COR-L47 (cell line): Measurements from ENCODE around the gene VPS51.
"Not testable (repeated sequence)": the region's sequence is repeated elsewhere in the genome, so short reads cannot be mapped to it uniquely, and the experiment has no call there.

Experiments
- DNase-seq: peaks from one replicate; lab custom pipeline; 2025; lab: John Stamatoyannopoulos, UW

The VPS51 gene

DNA sequence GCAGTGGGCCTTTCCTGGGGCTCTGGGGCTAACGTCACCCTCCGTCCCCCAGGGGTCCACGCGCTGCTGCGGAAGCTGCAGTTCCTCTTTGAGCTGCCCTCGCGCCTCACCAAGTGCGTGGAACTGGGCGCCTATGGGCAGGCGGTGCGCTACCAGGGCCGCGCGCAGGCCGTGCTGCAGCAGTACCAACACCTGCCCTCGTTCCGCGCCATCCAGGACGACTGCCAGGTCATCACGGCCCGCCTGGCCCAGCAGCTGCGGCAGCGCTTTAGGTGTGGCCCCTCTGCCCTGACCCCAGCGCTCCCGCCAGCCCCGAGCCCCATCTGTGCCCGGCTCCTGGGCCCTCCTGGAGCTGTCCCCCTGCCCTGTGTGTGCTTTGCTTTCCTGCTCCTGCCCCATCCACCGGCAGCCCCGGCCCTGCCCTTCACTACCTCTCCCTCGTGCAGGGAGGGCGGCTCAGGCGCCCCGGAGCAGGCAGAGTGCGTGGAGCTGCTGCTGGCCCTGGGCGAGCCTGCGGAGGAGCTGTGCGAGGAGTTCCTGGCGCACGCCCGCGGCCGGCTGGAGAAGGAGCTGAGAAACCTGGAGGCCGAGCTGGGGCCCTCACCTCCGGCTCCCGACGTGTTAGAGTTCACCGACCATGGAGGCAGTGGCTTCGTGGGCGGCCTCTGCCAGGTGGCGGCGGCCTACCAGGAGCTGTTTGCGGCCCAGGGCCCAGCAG is 11.9 kb downstream of the VPS51 start:
- no peak for DNase-seq

DNA sequence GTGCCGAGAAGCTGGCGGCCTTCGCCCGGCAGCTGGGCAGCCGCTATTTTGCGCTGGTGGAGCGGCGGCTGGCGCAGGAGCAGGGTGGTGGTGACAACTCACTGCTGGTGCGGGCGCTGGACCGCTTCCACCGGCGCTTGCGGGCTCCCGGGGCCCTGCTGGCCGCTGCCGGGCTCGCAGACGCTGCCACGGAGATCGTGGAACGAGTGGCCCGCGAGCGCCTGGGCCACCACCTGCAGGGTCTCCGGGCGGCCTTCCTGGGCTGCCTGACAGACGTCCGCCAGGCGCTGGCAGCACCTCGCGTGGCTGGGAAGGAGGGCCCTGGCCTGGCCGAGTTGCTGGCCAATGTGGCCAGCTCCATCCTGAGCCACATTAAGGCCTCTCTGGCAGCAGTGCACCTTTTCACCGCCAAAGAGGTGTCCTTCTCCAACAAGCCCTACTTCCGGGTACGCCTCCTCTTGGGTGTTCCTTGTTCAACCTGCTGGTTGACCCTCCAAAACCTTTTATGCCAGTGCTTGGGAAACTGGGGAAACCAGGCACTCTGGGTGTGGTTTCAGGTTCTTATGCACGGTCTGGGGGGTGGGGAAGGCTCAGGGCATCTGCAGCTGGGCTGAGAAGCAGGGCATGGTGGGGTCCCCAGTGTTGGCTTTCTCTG is 12.6 kb downstream of the VPS51 start:
- DNase-seq, result no peak

DNA sequence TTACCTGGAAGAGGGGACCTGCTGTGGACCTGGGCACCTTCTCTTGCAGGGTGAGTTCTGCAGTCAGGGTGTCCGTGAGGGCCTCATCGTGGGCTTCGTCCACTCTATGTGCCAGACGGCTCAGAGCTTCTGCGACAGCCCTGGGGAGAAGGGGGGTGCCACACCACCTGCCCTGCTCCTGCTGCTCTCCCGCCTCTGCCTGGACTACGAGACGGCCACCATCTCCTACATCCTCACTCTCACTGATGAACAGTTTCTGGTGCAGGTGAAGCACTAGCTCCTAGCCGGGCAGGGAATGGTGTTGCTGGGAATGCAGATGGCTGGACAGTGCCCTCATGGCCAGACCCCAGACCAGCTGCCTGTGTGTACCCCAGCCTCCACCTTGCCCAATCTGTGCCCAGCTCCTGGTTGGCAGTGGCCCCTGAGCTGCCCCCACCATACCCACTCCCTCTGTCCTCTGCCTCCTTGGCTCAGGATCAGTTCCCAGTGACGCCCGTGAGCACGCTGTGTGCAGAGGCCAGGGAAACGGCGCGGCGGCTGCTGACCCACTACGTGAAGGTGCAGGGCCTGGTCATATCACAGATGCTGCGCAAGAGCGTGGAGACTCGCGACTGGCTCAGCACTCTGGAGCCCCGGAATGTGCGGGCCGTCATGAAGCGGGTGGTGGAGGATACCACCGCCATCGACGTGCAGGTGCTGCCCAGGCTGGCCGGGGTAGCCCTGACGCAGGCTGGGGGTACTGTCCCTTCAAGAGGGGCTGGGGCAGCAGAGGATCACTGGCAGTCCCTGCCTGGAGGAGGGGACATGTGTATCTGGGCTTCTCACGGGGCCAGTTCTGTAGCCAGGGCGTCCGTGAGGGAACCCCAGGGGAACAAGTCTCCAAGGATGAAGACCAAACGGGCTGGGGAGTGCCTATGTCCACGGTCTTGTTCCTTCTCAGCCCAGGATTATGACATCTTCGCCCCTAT is 13.5 kb downstream of the VPS51 start:
- DNase-seq, result no peak

DNA sequence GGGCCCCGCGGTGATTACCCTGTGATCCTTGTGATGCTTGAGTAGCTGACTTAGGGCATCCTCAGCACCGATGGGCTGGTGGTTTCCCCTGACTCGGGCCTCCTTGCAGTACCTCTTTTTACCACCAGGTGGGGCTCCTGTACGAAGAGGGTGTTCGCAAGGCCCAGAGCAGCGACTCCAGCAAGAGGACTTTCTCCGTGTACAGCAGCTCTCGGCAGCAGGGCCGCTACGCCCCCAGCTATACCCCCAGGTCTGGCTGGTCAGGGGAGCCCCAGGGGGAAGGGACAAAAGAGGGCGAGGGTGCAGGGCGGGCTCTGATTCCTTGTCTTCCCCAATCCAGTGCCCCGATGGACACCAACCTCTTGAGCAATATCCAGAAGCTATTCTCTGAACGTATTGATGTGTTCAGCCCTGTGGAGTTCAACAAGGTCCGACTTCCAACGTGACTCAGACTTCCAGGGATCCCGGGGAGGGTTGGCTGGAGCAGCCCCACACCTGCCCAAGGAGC is 14.4 kb downstream of the VPS51 start:
- DNase-seq, result peak; percentile 72

DNA sequence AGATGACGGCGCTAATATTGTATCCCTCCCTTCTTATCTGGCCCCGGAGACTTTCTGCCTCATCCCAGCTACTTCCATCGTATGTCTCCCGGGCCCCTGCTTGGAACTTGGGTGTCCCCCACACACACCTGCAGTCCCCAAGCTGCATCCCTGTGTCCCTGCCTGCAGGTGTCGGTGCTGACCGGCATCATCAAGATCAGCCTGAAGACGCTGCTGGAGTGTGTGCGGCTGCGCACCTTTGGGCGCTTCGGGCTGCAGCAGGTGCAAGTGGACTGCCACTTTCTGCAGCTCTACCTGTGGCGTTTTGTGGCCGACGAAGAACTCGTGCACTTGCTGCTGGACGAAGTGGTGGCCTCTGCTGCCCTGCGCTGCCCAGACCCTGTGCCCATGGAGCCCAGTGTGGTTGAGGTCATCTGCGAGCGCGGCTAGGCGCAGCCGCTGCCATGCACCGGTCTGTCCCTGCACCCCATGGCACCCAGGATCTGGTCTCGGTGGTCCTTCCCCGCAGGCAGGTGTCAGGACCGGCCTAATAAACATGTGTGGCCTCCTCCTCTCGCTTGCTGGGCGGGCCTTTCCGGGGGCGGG is 15.2 kb downstream of the VPS51 start:
- DNase-seq, result no peak

DNA sequence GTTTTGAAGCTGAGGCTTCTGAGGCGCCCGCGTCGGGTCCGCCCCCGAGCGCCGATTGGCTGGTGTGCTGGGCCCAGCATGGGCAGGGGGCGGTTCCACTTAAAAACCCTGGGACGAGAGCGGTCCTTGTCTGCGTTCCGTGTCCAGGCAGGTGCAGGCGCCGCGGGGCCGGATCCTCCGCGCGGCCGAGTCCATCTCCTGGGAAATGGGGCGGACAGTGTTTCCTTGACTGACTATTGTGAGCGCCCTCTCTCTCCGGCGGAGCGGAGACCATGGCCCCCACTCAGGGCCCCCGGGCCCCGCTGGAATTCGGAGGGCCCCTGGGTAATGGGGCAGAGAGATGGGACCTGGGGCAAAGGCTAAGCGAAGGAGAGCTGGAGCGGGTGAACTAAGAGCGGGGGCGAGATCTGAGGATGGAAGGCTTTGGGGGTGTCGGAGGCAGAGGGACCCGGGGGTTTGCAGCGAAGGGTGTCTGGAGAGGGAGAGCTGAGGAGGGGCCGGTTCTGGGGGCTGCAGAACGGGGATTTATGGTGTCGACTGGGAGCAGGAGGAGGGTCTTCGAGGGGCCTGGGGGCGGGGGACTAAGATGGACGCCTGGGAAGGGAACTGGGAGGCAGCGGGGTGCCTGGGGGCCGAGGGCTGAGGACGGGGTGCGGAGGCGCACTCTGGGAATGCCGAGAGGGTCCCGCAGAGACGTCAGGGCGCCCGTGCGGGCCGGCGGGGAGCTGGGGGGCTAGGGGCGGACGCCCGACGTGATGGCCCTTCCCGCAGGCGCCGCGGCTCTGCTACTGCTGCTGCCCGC is 15.9 kb downstream of the VPS51 start, which contains the start of gene TM7SF2:
TM7SF2 (plus strand) TSS at position 129 of the 802 bp plus-strand sequence; CDS start at position 273, 144 bp downstream.
- DNase-seq, result peak; percentile 98

DNA sequence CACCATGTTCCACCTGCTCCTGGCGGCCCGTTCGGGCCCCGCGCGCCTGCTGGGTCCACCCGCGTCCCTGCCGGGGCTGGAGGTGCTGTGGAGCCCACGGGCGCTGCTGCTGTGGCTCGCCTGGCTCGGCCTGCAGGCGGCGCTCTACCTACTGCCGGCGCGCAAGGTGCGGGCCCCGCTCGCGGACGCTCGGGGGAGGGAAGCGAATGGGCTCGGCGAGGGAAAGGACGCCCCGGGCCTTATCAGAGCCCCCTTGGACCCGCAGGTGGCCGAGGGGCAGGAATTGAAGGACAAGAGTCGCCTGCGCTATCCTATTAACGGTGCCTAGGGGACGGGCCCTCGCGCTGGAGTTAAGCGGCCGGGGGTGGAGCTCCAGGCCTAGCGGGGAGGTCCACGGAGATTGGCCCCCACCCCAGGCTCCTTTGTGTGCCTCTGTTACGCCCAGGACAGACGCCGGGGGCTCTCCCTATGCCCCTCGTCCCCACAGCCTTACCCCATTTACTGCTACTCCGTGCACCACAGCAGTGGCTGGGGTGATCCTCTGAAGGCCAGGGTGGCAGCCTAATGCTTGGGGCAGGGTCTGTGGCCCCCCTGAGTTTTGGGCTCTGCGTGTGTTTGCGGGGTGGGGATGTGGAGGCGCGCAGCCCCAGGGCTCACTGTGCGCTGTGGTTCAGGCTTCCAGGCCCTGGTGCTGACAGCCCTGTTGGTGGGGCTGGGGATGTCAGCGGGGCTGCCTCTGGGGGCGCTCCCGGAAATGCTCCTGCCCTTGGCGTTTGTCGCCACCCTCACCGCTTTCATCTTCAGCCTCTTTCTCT is 16.7 kb downstream of the VPS51 start:
- DNase-seq, result peak; percentile 63

DNA sequence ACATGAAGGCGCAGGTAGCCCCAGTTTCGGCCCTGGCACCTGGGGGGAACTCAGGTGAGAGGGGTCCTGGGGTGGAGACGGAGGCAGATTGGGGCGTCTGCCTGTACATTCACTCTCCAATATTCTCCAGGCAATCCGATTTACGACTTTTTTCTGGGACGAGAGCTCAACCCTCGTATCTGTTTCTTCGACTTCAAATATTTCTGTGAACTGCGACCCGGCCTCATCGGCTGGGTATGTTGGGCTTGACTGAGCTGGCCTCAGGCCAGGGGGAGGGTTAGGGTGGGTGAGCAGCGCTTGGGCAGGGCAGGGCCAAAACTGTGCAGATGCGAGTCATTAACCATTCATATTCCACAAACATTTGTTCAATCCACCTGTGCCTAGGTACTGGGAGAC is 17.3 kb downstream of the VPS51 start:
- DNase-seq, result no peak

DNA sequence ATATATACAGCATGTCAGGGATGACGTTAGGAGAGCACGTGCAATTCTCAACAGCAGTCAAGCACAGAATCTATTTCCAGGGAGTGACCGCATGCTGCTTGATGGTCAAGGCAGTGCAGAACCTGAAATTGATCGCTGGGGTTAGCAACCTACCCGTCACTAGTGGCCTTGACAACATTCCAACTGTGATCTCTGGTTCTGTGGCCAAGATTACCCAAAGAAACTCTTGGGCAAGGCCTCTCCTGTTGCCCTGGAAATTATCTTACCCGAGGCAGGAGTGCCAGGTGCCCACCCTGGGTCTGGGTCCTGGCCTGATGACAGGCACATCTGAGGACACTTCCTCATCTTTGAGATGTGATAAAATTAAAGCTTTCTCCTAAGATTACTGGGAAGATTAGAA is 17.8 kb downstream of the VPS51 start:
- DNase-seq, result no peak

DNA sequence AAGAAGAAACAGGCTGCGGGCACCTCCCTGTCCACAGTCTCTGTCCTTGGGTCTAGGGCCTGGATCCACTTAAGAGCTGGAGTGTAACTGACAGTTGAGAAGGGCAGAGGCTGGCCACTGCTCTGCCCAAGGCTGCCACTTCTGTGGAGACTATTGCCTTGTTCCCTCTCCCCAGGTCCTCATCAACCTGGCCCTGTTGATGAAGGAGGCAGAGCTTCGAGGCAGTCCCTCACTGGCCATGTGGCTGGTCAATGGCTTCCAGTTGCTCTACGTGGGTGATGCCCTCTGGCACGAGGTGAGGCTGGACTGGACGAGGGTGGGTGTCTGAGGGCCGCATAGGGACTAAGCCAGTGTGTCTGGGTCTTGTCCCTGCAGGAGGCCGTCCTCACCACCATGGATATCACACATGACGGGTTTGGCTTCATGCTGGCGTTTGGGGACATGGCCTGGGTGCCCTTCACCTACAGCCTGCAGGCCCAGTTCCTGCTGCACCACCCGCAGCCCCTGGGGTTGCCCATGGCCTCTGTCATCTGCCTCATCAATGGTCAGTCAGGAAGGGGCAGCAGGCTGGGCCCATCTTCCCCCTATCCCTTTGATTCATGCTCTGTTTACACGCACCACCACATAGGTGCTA is 18.6 kb downstream of the VPS51 start:
- DNase-seq, result no peak

DNA sequence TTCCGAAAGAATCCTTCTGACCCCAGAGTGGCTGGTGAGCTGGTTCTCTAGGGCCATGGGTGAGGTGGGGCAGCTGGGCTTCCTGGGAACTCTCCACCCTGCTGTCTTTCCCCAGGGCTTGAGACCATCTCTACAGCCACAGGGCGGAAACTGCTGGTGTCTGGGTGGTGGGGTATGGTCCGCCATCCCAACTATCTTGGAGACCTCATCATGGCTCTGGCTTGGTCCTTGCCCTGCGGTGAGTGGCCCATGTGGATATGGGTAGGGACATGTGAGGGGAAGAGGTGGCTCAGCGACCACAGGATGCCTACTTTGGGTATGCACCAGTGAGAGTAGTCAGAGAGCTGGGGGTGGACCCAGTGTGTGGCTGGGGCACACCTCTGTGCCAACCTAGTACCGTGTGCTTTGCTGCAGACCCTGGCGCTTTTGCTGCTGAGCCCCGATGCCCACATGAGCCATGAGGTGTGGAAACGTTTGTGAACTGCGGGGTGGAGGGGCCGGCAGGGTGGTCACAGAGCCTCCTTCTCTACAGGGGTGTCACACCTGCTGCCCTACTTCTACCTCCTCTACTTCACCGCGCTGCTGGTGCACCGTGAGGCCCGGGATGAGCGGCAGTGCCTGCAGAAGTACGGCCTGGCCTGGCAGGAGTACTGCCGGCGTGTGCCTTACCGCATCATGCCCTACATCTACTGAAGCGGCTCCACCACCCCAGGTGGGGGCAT is 19.5 kb downstream of the VPS51 start:
- no peak for DNase-seq

DNA sequence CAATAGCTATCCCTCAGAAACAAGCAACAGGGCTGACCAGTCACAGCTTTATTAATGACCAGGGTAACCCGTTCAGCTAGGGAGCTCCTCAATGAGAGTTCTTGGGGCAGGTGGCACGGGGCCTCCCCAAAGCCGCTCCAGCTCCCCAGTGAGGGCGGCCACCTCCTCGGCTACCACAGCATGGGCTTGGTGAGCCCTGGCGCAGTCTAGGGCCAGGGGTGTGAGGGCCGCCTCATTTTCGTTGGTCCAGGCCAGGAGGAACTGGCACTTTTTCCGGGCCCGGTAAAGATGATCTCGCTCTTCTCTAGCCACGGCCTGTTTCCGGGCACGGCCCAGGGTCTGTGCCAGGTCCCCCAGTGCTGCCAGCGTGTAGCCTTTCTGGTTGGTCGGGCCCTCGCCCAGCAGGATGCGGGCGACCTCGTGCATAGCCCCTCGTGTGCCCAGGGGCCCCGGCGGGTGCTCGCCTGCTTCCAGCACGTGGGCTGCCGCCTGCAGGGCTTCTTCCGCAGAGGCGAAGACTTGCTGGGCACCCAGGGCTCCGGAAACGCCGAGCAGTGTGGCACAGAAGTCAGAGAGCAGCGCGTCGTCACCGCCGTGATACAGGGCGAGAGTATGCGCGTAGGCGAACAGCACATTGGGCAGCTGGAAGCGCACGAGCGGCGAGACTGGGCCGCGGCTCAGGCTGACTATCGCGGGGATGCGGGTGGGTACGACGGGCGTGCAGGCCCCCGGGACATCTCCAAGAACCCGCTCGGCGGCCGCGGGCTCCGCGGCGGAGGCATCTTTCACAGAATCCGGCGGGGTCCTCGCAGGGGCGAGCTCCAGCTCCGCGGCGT is 20.6 kb downstream of the VPS51 start:
- DNase-seq, result peak; percentile 63

DNA sequence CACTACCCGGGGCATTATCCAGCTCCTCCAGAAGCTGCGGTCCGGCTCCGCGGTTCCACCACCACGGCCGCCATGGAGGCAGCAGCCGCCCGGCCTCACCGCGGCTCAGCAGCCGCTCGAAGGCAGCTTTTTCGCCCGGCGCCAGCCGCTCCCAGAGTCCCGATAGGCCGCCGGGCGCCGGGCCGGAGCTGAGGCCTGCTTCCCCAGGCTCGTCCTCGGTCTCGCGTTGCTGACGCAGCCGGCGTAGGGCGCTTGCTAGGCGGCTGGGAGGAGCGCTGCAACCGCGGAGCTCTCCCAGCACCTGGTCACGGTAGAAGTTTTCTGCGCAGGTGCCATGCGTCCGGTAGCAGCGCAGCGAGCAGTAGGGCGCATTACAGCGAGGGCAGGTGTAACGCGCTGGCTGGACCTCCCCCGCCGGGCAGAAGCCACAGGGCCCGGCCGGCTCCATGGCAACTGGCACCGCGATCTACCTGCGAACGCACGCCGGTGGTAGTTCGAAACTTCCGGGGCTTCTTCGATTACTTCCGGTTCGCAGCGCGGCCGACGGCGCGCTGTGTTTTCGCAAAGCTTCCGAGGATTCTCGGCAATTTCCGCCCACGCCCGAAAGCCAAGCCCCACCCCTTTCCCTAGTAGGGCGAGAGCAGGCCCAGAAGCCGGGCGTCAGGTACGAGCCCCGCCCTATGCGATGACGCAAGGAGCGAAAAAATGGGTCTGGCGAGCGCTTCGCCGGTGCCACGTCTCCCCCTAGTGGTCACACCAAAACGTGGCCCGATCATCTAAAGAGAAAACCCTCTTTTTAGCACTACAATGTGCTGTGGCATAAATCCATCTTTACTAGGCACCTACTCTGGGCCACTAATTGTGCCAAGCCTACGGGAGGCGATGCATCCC is 21.4 kb downstream of the VPS51 start, which contains the start of gene ZNHIT2:
ZNHIT2 (minus strand) TSS at position 496 of the 891 bp plus-strand sequence; CDS start at position 448, 48 bp downstream.
- peak; percentile 100 for DNase-seq

DNA sequence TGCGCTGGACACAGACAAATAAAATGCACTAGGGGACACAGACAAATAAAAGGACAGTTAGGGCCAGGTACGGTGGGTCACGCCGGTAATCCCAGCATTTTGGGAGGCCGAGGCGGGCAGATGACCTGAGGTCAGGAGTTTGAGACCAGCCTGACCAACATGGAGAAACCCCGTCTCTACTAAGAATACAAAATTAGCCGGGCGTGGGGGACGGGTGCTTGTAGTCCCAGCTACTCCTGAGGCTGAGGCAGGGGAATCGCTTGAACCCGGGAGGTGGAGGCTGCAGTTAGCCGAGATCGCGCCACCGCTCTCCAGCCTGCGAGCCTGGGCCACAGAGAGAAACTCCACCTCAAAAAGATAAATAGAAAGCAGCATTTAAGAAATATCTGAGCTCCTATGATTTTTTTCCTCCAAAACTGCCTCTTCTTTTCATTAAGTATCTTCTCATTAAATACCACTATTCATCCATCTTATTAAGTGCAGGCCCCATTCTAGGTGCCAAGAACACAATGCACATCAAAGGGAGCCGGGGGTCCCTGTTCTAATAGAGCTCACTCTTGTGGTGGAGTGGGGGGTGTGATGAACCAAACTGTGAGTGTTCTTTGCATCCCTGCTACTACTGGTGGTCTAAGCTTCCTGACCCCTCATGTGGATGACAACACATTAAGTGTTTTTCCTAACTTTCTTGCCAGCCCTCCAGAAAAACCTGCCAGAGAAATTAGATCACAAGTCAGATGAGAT is 22.3 kb downstream of the VPS51 start:
- no peak for DNase-seq

DNA sequence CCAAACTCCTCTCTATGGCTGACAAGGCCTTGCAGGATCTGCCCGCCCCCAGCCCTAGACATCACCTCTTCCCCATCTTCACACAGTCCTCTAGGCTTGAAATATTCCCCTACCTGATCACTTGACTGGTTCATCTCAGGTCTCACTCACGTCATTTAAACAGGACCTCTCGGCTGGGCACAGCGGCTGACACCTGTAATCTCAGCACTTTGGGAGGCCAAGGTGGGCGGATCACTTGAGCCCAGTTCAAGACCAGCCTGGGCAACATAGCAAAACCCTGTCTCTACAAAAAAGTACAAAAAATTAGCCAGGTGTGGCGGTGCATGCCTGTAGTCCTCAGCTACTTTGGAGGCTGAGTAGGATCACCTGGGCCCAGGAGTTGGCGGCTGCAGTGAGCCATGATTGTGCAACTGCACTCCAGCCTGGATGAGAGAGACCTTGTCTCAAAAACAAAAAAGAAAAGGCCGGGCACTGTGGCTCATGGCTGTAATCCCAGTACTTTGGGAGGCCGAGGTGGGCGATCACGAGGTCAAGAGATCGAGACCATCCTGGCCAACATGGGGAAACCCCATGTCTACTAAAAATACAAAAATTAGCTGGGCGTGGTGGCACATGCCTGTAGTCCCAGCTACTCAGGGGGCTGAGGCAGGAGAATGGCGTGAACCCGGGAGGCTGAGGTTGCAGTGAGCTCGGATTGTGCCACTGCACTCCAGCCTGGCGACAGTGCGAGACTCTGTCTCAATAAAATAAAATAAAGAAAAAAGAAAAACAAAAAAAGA is 23.1 kb downstream of the VPS51 start:
- not testable (repeated sequence) for DNase-seq

DNA sequence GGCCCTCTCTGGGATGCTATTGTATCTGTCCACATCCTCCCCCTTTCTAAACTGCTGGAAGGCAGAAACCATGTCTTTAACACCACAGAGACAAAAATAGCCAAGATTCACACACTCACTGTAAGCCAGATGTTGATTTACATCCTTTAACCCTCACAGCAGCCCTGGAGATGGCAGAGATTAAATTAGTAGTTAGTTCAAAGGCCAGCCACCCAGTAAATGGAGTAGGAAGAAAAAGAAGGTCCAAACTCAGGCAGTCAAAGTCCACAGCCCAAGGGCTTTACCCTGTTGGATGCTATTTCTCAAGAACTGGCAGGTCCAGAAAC is 23.6 kb downstream of the VPS51 start:
- DNase-seq, result no peak
